Breast epithelium (tissue), 3 donors: ENCODE measurements around the gene THOC6.

Source experiments
- POLR2A ChIP-seq: fragments of 450-650 bp; IDR thresholded peaks from one replicate; pipeline ENCODE4 v1.6.1; 2016; ENCODE audit warnings: antibody characterized with exemption, mild to moderate bottlenecking, moderate library complexity
- POLR2AphosphoS5 ChIP-seq, 3 donors: sonication (generic); formaldehyde crosslinking; IDR thresholded peaks; one replicate each; pipeline ENCODE4 v1.6.1; 2017; ENCODE audit warnings: antibody characterized with exemption in 3 of 3
- TF ChIP-seq, protein P1 (sequence below), 3 donors: fragments of 450-650 bp; IDR thresholded peaks; one replicate each; pipeline ENCODE4 v1.5.1; 2016 to 2017; ENCODE audit warnings: antibody characterized with exemption in 3 of 3, mild to moderate bottlenecking in 3 of 3, moderate library complexity in 3 of 3

- no peak for TF ChIP-seq POLR2A
- no peak for TF ChIP-seq POLR2AphosphoS5 (IDR thresholded peaks at IDR 0.05)
- TF ChIP-seq, protein P1, sequence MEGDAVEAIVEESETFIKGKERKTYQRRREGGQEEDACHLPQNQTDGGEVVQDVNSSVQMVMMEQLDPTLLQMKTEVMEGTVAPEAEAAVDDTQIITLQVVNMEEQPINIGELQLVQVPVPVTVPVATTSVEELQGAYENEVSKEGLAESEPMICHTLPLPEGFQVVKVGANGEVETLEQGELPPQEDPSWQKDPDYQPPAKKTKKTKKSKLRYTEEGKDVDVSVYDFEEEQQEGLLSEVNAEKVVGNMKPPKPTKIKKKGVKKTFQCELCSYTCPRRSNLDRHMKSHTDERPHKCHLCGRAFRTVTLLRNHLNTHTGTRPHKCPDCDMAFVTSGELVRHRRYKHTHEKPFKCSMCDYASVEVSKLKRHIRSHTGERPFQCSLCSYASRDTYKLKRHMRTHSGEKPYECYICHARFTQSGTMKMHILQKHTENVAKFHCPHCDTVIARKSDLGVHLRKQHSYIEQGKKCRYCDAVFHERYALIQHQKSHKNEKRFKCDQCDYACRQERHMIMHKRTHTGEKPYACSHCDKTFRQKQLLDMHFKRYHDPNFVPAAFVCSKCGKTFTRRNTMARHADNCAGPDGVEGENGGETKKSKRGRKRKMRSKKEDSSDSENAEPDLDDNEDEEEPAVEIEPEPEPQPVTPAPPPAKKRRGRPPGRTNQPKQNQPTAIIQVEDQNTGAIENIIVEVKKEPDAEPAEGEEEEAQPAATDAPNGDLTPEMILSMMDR (IDR thresholded peaks at IDR 0.05), result no peak
These were observed 48.6 kb upstream of the THOC6 start for GRCh38 chr16:2975161-2975795.
